GM12878 (cell line): ENCODE data around the gene RCHY1. TPM values are rescaled to one million over a fixed set of nuclear protein-coding genes. Genes with fewer than 3 reads are reported as not detected.

Experiments used
- ATAC-seq: fragments of 200-7000 bp; cut with Tn5 transposase; 3 replicates; pipeline ENCODE4 v1.9.1; 2020; ENCODE audit warnings: mild to moderate bottlenecking, moderate library complexity
- BruUV-seq: library from RNA; stranded (reverse); fragments of 400-500 nt; replicated peaks from 2 replicates; lab custom pipeline; 2021; lab: Mats Ljungman, UMichigan
- CTCF ChIA-PET: fragments of 300-600 bp; sonication (Branson Sonifier 250); formaldehyde crosslinking; extraction: SDS; loops from one replicate; lab custom pipeline; 2021; ENCODE audit warnings: inconsistent platforms; lab: Yijun Ruan, JAX
- POLR2A ChIA-PET: fragments of 350-600 bp; formaldehyde crosslinking; extraction: SDS; loops from one replicate; lab custom pipeline; 2021; ENCODE audit warnings: inconsistent platforms; lab: Charles Lee
- RAD21 ChIA-PET: fragments of 300-600 bp; sonication (Branson Sonifier 250); formaldehyde crosslinking; loops from one replicate; lab custom pipeline; 2023; ENCODE audit warnings: antibody characterized with exemption; ENCODE audit not compliant: unreplicated experiment; lab: Charles Lee
- SMC1A ChIA-PET: fragments of 300-600 bp; sonication (Branson Sonifier 250); formaldehyde crosslinking; loops from one replicate; lab custom pipeline; 2023; ENCODE audit not compliant: unreplicated experiment, uncharacterized antibody; lab: Charles Lee
- DNase-seq: peaks from one replicate; pipeline ENCODE4 v3.0.0-alpha.2; 2011; ENCODE audit warnings: low read depth, low spot score
- FAIRE-seq: peaks from 3 replicates; lab custom pipeline; 2011; peaks lifted over from hg19 to GRCh38; lab: Jason Lieb, UNC
- H2AFZ ChIP-seq: 2 replicates; pipeline ENCODE4 v1.6.0; 2011; ENCODE audit warnings: low read depth, low read length, control low read depth; ENCODE audit not compliant: control insufficient read depth
- H3K27ac ChIP-seq: 2 replicates; pipeline ENCODE4 v1.5.1; 2011; ENCODE audit warnings: control low read depth; ENCODE audit not compliant: control insufficient read depth, insufficient read depth
- H3K27me3 ChIP-seq, 2 experiments: replicated peaks in 1 of 2; 2 replicates each; pipeline versions ENCODE4 v1.6.0 to v1.6.1; 2011; ENCODE audit warnings: low read length in 1 of 2; ENCODE audit not compliant: control insufficient read depth in 2 of 2, insufficient read depth in 2 of 2
- H3K36me3 ChIP-seq, 2 experiments: 2 replicates each; pipeline ENCODE4 v1.5.1; 2011; ENCODE audit warnings: low read length in 1 of 2; ENCODE audit not compliant: control insufficient read depth in 2 of 2, insufficient read depth in 2 of 2
- H3K4me1 ChIP-seq: 2 replicates; pipeline ENCODE4 v1.6.1; 2011; ENCODE audit warnings: mild to moderate bottlenecking, low read length, moderate library complexity, mixed read lengths; ENCODE audit not compliant: control insufficient read depth, insufficient read depth
- H3K4me2 ChIP-seq: 2 replicates; pipeline ENCODE4 v1.6.0; 2011; ENCODE audit warnings: control low read depth; ENCODE audit not compliant: control insufficient read depth, insufficient read depth
- H3K4me3 ChIP-seq: fragments of 200-600 bp; sonication (generic); 2 replicates; pipeline ENCODE4 v1.5.1; 2016
- H3K79me2 ChIP-seq: 2 replicates; pipeline ENCODE4 v1.6.0; 2011; ENCODE audit warnings: low read length; ENCODE audit not compliant: control insufficient read depth, insufficient read depth
- H3K9ac ChIP-seq: 2 replicates; pipeline ENCODE4 v1.8.0; 2011; ENCODE audit warnings: low read length, control low read depth, mixed read lengths; ENCODE audit not compliant: control insufficient read depth, insufficient read depth
- H3K9me3 ChIP-seq: replicated peaks from 3 replicates; pipeline ENCODE4 v1.5.1; 2011; ENCODE audit warnings: mild to moderate bottlenecking, low read length; ENCODE audit not compliant: control insufficient read depth, insufficient read depth
- H4K20me1 ChIP-seq: 2 replicates; pipeline ENCODE4 v1.6.0; 2011; ENCODE audit not compliant: control insufficient read depth, insufficient read depth
- ASH2L ChIP-seq: fragments of 300-600, 200-600 bp; sonication (generic); IDR thresholded peaks from 2 replicates; pipeline ENCODE4 v1.6.1; 2017; ENCODE audit warnings: low read depth, mild to moderate bottlenecking, borderline replicate concordance
- CHD4 ChIP-seq: fragments of 200-600 bp; sonication (generic); IDR thresholded peaks from 2 replicates; pipeline ENCODE4 v1.6.1; 2016; ENCODE audit warnings: mild to moderate bottlenecking
- E4F1 ChIP-seq: fragments of 450-650 bp; IDR thresholded peaks from 2 replicates; pipeline ENCODE4 v1.6.1; 2018; ENCODE audit warnings: borderline replicate concordance, mild to moderate bottlenecking; ENCODE audit not compliant: partially characterized antibody
- ELK1 ChIP-seq: IDR thresholded peaks from 2 replicates; pipeline ENCODE4 v1.6.1; 2012; ENCODE audit warnings: low read depth, low read length, improper control_type of control experiment
- GATAD2B ChIP-seq: fragments of 450-650 bp; conservative IDR thresholded peaks from 2 replicates; pipeline ENCODE4 v1.6.1; 2017; ENCODE audit warnings: low read depth, mild to moderate bottlenecking, moderate library complexity
- LARP7 ChIP-seq: fragments of 450-650 bp; IDR thresholded peaks from 2 replicates; pipeline ENCODE4 v1.6.1; 2017; ENCODE audit warnings: mild to moderate bottlenecking
- NKRF ChIP-seq: fragments of 450-650 bp; conservative IDR thresholded peaks from 2 replicates; pipeline ENCODE4 v1.6.1; 2017; ENCODE audit warnings: mild to moderate bottlenecking, moderate library complexity
- NR2C2 ChIP-seq: IDR thresholded peaks from 2 replicates; pipeline ENCODE4 v1.6.1; 2011; ENCODE audit warnings: borderline replicate concordance, low read depth; ENCODE audit not compliant: control insufficient read depth, insufficient read length
- PAX5 ChIP-seq: IDR thresholded peaks from 2 replicates; pipeline ENCODE4 v1.6.1; 2011; ENCODE audit warnings: low read depth, low read length, borderline replicate concordance
- PAX8 ChIP-seq: fragments of 450-650 bp; IDR thresholded peaks from 2 replicates; pipeline ENCODE4 v1.6.1; 2017; ENCODE audit warnings: mild to moderate bottlenecking, moderate library complexity
- SKIL ChIP-seq: fragments of 450-650 bp; IDR thresholded peaks from 2 replicates; pipeline ENCODE4 v1.6.1; 2017; ENCODE audit warnings: mild to moderate bottlenecking, low read depth, inconsistent platforms; ENCODE audit not compliant: poor library complexity, severe bottlenecking
- ZNF274 ChIP-seq: IDR thresholded peaks from one replicate; pipeline ENCODE4 v1.8.0; 2011; ENCODE audit not compliant: insufficient read length, insufficient read depth
- ZNF622 ChIP-seq: fragments of 450-650 bp; IDR thresholded peaks from 2 replicates; pipeline ENCODE4 v1.6.1; 2017; ENCODE audit warnings: mild to moderate bottlenecking, inconsistent platforms
- WGBS: methylation state at CpG from one replicate; pipeline ENCODE4 v1.1.6; 2016; ENCODE audit warnings: low lambda C conversion rate; ENCODE audit not compliant: insufficient replicate concordance, insufficient coverage; ENCODE audit errors: missing lambda C conversion rate; 5-methylcytosine and 5-hydroxymethylcytosine counted together
- in situ Hi-C: fragments of 300-500 bp; cut with MboI; formaldehyde crosslinking; loops from 9 replicates; pipeline ENCODE4 v1.14.3; 2018; ENCODE audit warnings: mixed read lengths
- intact Hi-C: fragments of 100-400 bp; cut with micrococcal nuclease; formaldehyde crosslinking; loops from one replicate; pipeline ENCODE4 v1.14.2; 2022; ENCODE audit not compliant: unreplicated experiment
- polyA plus RNA-seq, 11 experiments: library from polyadenylated mRNA; depleted of rRNA in 4 of 11; unstranded in 6 of 11; stranded (reverse) in 5 of 11; fragments of >200 nt; fragmentation: Nextera tagmentation in 4 of 11; fragmentation: Illumina TruSeq in 1 of 11; extraction: Ambion mirVana in 4 of 11; extraction: Trizol in 1 of 11; gene quantifications; 1 replicate in 1 of 11; 2 replicates in 10 of 11; pipeline versions ENCODE4 v1.2.1 to v1.2.3, GENCODE V29; 2011 to 2016; ENCODE audit warnings: inconsistent platforms in 2 of 11, missing spikeins in 2 of 11, low read depth in 1 of 11
- total RNA-seq, 4 experiments: library from RNA; depleted of rRNA in 3 of 4; stranded (reverse); fragments of >200 nt in 3 of 4; fragmentation: Illumina TruSeq in 1 of 4; extraction: Trizol in 1 of 4; gene quantifications; 2 replicates each; pipeline versions ENCODE4 v1.2.1 to v1.2.3, GENCODE V29; 2013 to 2021

RCHY1 gene
- total and polyA plus RNA-seq, 10 of the 15 experiments (the other 5 are each of a cell fraction or from before 2014, with no cell fraction given) = 12.0 to 50.6 (median 26.4) TPM

GRCh38 chr4:75557696-75558095 is 43.5 kb upstream of the RCHY1 start (continued):
- no peak for TF ChIP-seq PAX8

GRCh38 chr4:75555294-75556164 is 41.3 kb upstream of the RCHY1 start, which contains the start of gene ODAPH:
Gene ODAPH, plus strand, starts transcription at chr4:75556066. Its CDS starts 17 bp downstream, at chr4:75556083.
- peak; percentile 93 for FAIRE-seq
- TF ChIP-seq ZNF622 (no peak), ZNF274 (no peak), ASH2L (no peak), CHD4 (no peak), PAX5 (no peak), LARP7 (no peak), NKRF (no peak), ELK1 (no peak), E4F1 (no peak), SKIL (no peak), NR2C2 (no peak), GATAD2B (no peak)

More at GRCh38 chr4:75555294-75556164, 41.3 kb upstream of the RCHY1 start, which contains the start of gene ODAPH:
- H3K9ac ChIP-seq = no peak within 1 kb of the TSS
- 2% methylated on average over 9 of the region's 9 CpGs for WGBS
- H3K27ac ChIP-seq = no peak within 1 kb of the TSS
- ChIA-PET RAD21 (no interaction called here), CTCF (interaction anchor here (0.8 to 1.2 kb wide), 2 partner anchors 41 to 293 kb away, joined by 3 read pairs; no protein-coding TSS in a partner anchor), SMC1A (interaction anchor here (0.9 to 1.4 kb wide), 3 partner anchors 9 to 97 kb away, joined by 3 to 4 read pairs (median 3); no protein-coding TSS in a partner anchor), POLR2A (interaction anchor here (0.5 to 0.9 kb wide), 3 partner anchors 34 to 376 kb away, joined by 3 read pairs; no protein-coding TSS in a partner anchor)
- in situ Hi-C loops = no loop called here
- H2AFZ ChIP-seq = peak within 1 kb of the TSS; percentile 61
- DNase-seq (peak; percentile 42), ATAC-seq (peak; percentile 97)
- no peaks in the 10 kb centered on the region for H3K9me3 ChIP-seq
- intact Hi-C loops = no loop called here
- no peaks in the 10 kb centered on the region for H3K36me3 ChIP-seq
- peak within 1 kb of the TSS; percentile 82 for H3K4me2 ChIP-seq
- no peaks in the 10 kb centered on the region; the same call in 1 of the 2 replicates for H4K20me1 ChIP-seq
- H3K79me2 ChIP-seq = no peaks in the 10 kb centered on the region
- peak within 1 kb of the TSS; percentile 42; the same call in 1 of the 2 replicates for H3K4me3 ChIP-seq
- peaks cover 3% of the 10 kb centered on the region; the same call in 1 of the 2 replicates for H3K4me1 ChIP-seq
- H3K27me3 ChIP-seq = no peaks in the 10 kb centered on the region; a peak in 1 of 4 replicates
- no TSS peak for BruUV-seq
